H1 (cell line): ENCODE results near the gene SLC30A5. TPM values are rescaled to one million over a fixed set of nuclear protein-coding genes. Genes with fewer than 3 reads are reported as not detected.
"Not testable (repeated sequence)": the region's sequence is repeated elsewhere in the genome, so short reads cannot be mapped to it uniquely, and the experiment has no call there.

Experiments used
- CTCF ChIA-PET: fragments of 300-600 bp; sonication (Branson Sonifier 250); formaldehyde crosslinking; loops from one replicate; lab custom pipeline; 2021; ENCODE audit not compliant: partially characterized antibody; lab: Charles Lee
- POLR2A ChIA-PET: fragments of 300-600 bp; sonication (Branson Sonifier 250); formaldehyde crosslinking; loops from one replicate; lab custom pipeline; 2021; ENCODE audit warnings: inconsistent platforms; ENCODE audit not compliant: partially characterized antibody; lab: Charles Lee
- DNase-seq, 2 experiments: peaks; one replicate each; pipeline versions ENCODE4 v3.0.0 to v3.0.0-alpha.2; 2010 to 2022; ENCODE audit warnings: low spot score in 2 of 2, low read depth in 1 of 2, mixed read lengths in 1 of 2
- FAIRE-seq: peaks from 2 replicates; lab custom pipeline; 2011; peaks lifted over from hg19 to GRCh38; lab: Jason Lieb, UNC
- H2AFZ ChIP-seq: 2 replicates; pipeline ENCODE4 v1.8.1; 2012; ENCODE audit warnings: low read length, inconsistent platforms
- H2AK5ac ChIP-seq: 2 replicates; pipeline ENCODE4 v1.6.1; 2013; ENCODE audit warnings: low read depth, low read length
- H2BK120ac ChIP-seq: replicated peaks from 2 replicates; pipeline ENCODE3; 2013; ENCODE audit warnings: low read depth, low read length, inconsistent platforms
- H2BK12ac ChIP-seq: 2 replicates; pipeline ENCODE4 v1.6.1; 2013; ENCODE audit warnings: low read depth, low read length
- H2BK15ac ChIP-seq: 2 replicates; pipeline ENCODE4 v1.6.1; 2013; ENCODE audit warnings: low read length
- H2BK20ac ChIP-seq: 2 replicates; pipeline ENCODE4 v1.6.1; 2013; ENCODE audit warnings: low read length
- H2BK5ac ChIP-seq: 2 replicates; pipeline ENCODE4 v1.6.1; 2013; ENCODE audit warnings: low read depth, low read length
- H3K14ac ChIP-seq: 2 replicates; pipeline ENCODE4 v1.6.1; 2013; ENCODE audit warnings: inconsistent platforms; ENCODE audit not compliant: insufficient read length
- H3K18ac ChIP-seq: 2 replicates; pipeline ENCODE4 v1.6.1; 2013; ENCODE audit warnings: low read length; ENCODE audit errors: extremely low read depth
- H3K23ac ChIP-seq: 2 replicates; pipeline ENCODE4 v1.6.1; 2013; ENCODE audit warnings: inconsistent platforms; ENCODE audit not compliant: insufficient read length
- H3K23me2 ChIP-seq: 2 replicates; pipeline ENCODE4 v1.6.1; 2013; ENCODE audit warnings: low read depth, low read length
- H3K27ac ChIP-seq: 2 replicates; pipeline ENCODE4 v1.6.1; 2011; ENCODE audit warnings: low read depth, low read length, inconsistent platforms
- H3K27me3 ChIP-seq, 4 experiments: replicated peaks in 1 of 4; 1 replicate in 1 of 4; 2 replicates in 3 of 4; pipeline versions ENCODE4 v1.6.1 to v1.8.1; 2011 to 2013; ENCODE audit warnings: low read length in 3 of 4, mild to moderate bottlenecking in 3 of 4, inconsistent platforms in 2 of 4, mixed read lengths in 2 of 4, moderate library complexity in 1 of 4; ENCODE audit not compliant: control insufficient read depth in 3 of 4, insufficient read depth in 3 of 4; ENCODE audit errors: extremely low read depth in 1 of 4
- H3K36me3 ChIP-seq, 4 experiments: 2 replicates each; pipeline versions ENCODE4 v1.6.1 to v1.8.1; 2011 to 2013; ENCODE audit warnings: mild to moderate bottlenecking in 4 of 4, low read length in 3 of 4, moderate library complexity in 2 of 4, control low read depth in 1 of 4, inconsistent platforms in 1 of 4; ENCODE audit not compliant: insufficient read depth in 4 of 4, control insufficient read depth in 2 of 4
- H3K4ac ChIP-seq: replicated peaks from 2 replicates; pipeline ENCODE3; 2013; ENCODE audit warnings: low read length, low read depth, mixed read lengths, inconsistent platforms; ENCODE audit not compliant: insufficient read length
- H3K4me1 ChIP-seq, 4 experiments: replicated peaks in 1 of 4; 1 replicate in 1 of 4; 2 replicates in 3 of 4; pipeline versions ENCODE4 v1.6.1 to v1.8.1; 2011 to 2013; ENCODE audit warnings: low read length in 3 of 4, inconsistent platforms in 2 of 4, mixed read lengths in 1 of 4; ENCODE audit not compliant: insufficient read depth in 4 of 4, control insufficient read depth in 3 of 4
- H3K4me2 ChIP-seq, 2 experiments: 2 replicates each; pipeline versions ENCODE4 v1.6.1 to v1.8.1; 2011 to 2013; ENCODE audit warnings: low read depth in 2 of 2, low read length in 2 of 2, control low read depth in 1 of 2, inconsistent platforms in 1 of 2, mild to moderate bottlenecking in 1 of 2; ENCODE audit not compliant: insufficient read depth in 1 of 2
- H3K4me3 ChIP-seq, 4 experiments: fragments of 200-600, 300-600 bp in 1 of 4; sonication (generic), shearing (Covaris generic), sonication (Bioruptor Twin) in 1 of 4; 2 replicates each; pipeline versions ENCODE4 v1.5.1 to v1.8.1; 2011 to 2016; ENCODE audit warnings: low read length in 4 of 4, low read depth in 3 of 4, control low read depth in 2 of 4, inconsistent platforms in 2 of 4, mild to moderate bottlenecking in 2 of 4, mixed read lengths in 1 of 4, moderate library complexity in 1 of 4; ENCODE audit not compliant: insufficient read depth in 2 of 4; ENCODE audit errors: extremely low read depth in 1 of 4
- H3K56ac ChIP-seq: replicated peaks from 2 replicates; pipeline ENCODE3; 2013; ENCODE audit warnings: low read depth, mild to moderate bottlenecking, mixed read lengths, low read length, inconsistent platforms; ENCODE audit not compliant: insufficient read length
- H3K79me1 ChIP-seq: 2 replicates; pipeline ENCODE4 v1.6.1; 2013; ENCODE audit warnings: low read depth, low read length, control low read depth
- H3K79me2 ChIP-seq, 2 experiments: 2 replicates each; pipeline versions ENCODE4 v1.6.1 to v1.8.1; 2012 to 2013; ENCODE audit warnings: low read length in 2 of 2, mild to moderate bottlenecking in 2 of 2, inconsistent platforms in 1 of 2; ENCODE audit not compliant: insufficient read depth in 2 of 2, control insufficient read depth in 1 of 2
- H3K9ac ChIP-seq, 4 experiments: replicated peaks in 1 of 4; 1 replicate in 1 of 4; 2 replicates in 3 of 4; pipeline versions ENCODE4 v1.6.1 to v1.8.1; 2011 to 2013; ENCODE audit warnings: low read depth in 3 of 4, low read length in 3 of 4, control low read depth in 2 of 4, mild to moderate bottlenecking in 2 of 4, moderate library complexity in 2 of 4, inconsistent platforms in 1 of 4; ENCODE audit errors: extremely low read depth in 1 of 4
- H3K9me3 ChIP-seq, 2 experiments: 2 replicates each; pipeline versions ENCODE4 v1.6.1 to v1.8.1; 2012 to 2013; ENCODE audit warnings: mild to moderate bottlenecking in 2 of 2, moderate library complexity in 2 of 2, control low read depth in 1 of 2, inconsistent platforms in 1 of 2, low read depth in 1 of 2, low read length in 1 of 2, mixed read lengths in 1 of 2; ENCODE audit not compliant: insufficient read depth in 2 of 2
- H4K20me1 ChIP-seq, 2 experiments: replicated peaks in 1 of 2; 2 replicates each; pipeline versions ENCODE3 to v1.8.1; 2011 to 2013; ENCODE audit warnings: inconsistent platforms in 2 of 2, low read length in 2 of 2, mild to moderate bottlenecking in 1 of 2; ENCODE audit not compliant: insufficient read depth in 2 of 2, control insufficient read depth in 1 of 2
- H4K5ac ChIP-seq: 2 replicates; pipeline ENCODE4 v1.6.1; 2013; ENCODE audit warnings: low read length, low read depth, mixed read lengths, inconsistent platforms; ENCODE audit not compliant: insufficient read length
- H4K8ac ChIP-seq: 2 replicates; pipeline ENCODE4 v1.8.0; 2013; ENCODE audit warnings: mild to moderate bottlenecking, moderate library complexity, low read length, inconsistent platforms; ENCODE audit not compliant: insufficient read depth; ENCODE audit errors: extremely low read depth
- H4K91ac ChIP-seq: replicated peaks from 2 replicates; pipeline ENCODE3; 2013; ENCODE audit warnings: low read length, mixed read lengths, inconsistent platforms; ENCODE audit not compliant: insufficient read length
- WGBS, 2 experiments: shearing (Covaris generic) in 1 of 2; methylation state at CpG; one replicate each; pipeline versions ENCODE4 v1.1.6 to v1.1.7; 2013 to 2015; ENCODE audit warnings: low lambda C conversion rate in 2 of 2, mixed read lengths in 2 of 2, inconsistent platforms in 1 of 2, low coverage in 1 of 2, missing lambda C conversion rate in 1 of 2; ENCODE audit not compliant: insufficient replicate concordance in 2 of 2, insufficient coverage in 1 of 2, insufficient read length in 1 of 2; ENCODE audit errors: extremely low coverage in 1 of 2, missing lambda C conversion rate in 1 of 2; 5-methylcytosine and 5-hydroxymethylcytosine counted together
- polyA plus RNA-seq, 7 experiments: library from polyadenylated mRNA; depleted of rRNA in 3 of 7; stranded (reverse) in 5 of 7; unstranded in 2 of 7; fragments of >200 nt in 5 of 7; fragments of 200-250 nt in 2 of 7; gene quantifications; 1 replicate in 5 of 7; 2 replicates in 1 of 7; 4 replicates in 1 of 7; pipeline versions ENCODE4 v1.2.1 to v1.2.3, GENCODE V29; 2011 to 2013; ENCODE audit warnings: missing spikeins in 2 of 7, mixed read lengths in 2 of 7
- total RNA-seq: library from RNA; stranded (reverse); fragmentation: NEBNext Ultra II Directional; extraction: Animal tissue kit (Norgen Biotek cat#: 25700); gene quantifications from 2 replicates; pipeline ENCODE4 v1.2.1, GENCODE V29; 2021

The SLC30A5 gene
- total and polyA plus RNA-seq, 2 of the 8 experiments (the other 6 are each of a cell fraction or from before 2014, with no cell fraction given): 31.0 to 43.5 TPM

DNA sequence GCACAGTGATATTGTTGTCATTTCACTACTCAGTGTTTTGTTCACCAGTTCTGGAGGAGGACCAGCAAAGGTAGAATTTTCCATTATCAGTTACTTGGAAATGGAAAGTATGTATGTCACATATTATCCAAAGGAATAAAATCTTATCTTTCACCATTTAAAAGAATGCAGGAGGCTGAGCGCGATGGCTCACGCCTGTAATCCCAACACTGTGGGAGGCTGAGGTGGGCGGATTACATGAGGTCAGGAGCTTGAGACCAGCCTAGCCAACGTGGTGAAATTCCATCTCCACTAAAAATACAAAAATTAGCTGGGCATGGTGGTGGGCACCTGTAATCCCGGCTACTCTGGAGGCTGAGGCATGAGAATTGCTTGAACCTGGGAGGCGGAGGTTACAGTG lies 14.6 kb downstream of the SLC30A5 start:
- H3K4me3 ChIP-seq, DNase-seq, H3K23ac ChIP-seq, CTCF ChIA-PET, H3K4me1 ChIP-seq, H4K20me1 ChIP-seq, H3K23me2 ChIP-seq, H2BK120ac ChIP-seq, H3K27ac ChIP-seq, H2AFZ ChIP-seq, H3K27me3 ChIP-seq, H3K4ac ChIP-seq, H3K14ac ChIP-seq, H2BK15ac ChIP-seq, FAIRE-seq, H2AK5ac ChIP-seq, H3K9ac ChIP-seq, H3K79me2 ChIP-seq, H2BK12ac ChIP-seq, H2BK20ac ChIP-seq, H4K5ac ChIP-seq, H3K9me3 ChIP-seq, H4K8ac ChIP-seq, POLR2A ChIA-PET, H3K18ac ChIP-seq, H3K4me2 ChIP-seq, H4K91ac ChIP-seq, H3K56ac ChIP-seq, H2BK5ac ChIP-seq, H3K79me1 ChIP-seq: not testable (repeated sequence)
- H3K36me3 ChIP-seq: peaks cover 0 to 51% (median 23%) of the 10 kb centered on the region in 4 experiments; a peak in 7 of 8 replicates
- 93% methylated on average over 7 of the region's 7 CpGs; no CpG with 5 or more reads in 1 of the 2 experiments for WGBS, 2 experiments
